Measurements from ENCODE around the gene ANKRD6.
A peak's percentile ranks its signal among the peaks of the same experiment; 100 is the strongest.
"Not testable (repeated sequence)": the region's sequence is repeated elsewhere in the genome, so short reads cannot be mapped to it uniquely, and the experiment has no call there.

The ANKRD6 gene

GRCh38 chr6:89613790-89614189 lies 180.8 kb downstream of the ANKRD6 start:
- no peak for DNase-seq

DNA sequence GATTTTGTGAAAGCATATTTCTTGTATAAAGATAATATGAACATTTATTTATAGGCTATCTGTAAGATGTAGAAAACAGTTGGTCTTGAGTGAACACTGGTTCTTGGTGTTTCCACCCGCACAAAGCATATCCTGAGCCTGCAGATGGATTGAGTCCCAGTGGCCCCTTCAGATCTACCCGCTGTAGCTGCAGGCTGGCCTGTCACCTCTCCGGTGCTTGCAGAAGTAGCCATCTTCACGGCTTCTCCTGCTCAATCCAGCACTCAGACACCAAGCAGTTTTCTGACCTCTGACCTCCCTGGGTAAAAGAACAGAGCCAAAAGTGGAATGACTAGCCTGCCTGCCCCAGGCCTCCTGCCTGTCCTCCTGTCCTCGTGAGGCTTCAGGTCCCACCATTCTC lies 182.9 kb downstream of the ANKRD6 start:
- DNase-seq: no peak

DNA sequence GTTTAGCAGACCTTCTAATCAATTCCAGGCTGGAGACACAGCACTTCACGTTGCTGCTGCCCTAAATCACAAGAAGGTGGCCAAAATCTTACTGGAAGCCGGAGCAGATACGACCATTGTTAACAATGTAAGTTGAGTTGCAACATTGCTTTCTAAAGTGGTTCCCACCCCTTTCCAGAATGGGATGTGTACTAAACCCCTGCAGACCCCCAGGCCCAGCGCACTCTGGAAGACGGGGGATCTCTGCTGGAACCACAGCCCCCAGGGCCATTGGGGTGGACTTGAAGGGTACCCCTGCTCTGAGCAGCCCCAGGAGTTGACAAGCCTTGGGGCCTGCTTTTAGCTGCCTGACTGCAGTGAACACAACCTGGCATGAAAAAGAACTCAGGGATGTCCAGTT lies 183.6 kb downstream of the ANKRD6 start:
- no peak for DNase-seq

- no peak for DNase-seq
Observed at GRCh38 chr6:89618026-89618425, 185.1 kb downstream of the ANKRD6 start.

- no peak for DNase-seq
Observed at GRCh38 chr6:89619567-89619966, 186.6 kb downstream of the ANKRD6 start.

GRCh38 chr6:89623749-89624148 lies 190.8 kb downstream of the ANKRD6 start:
- no peak for DNase-seq

- no peak for DNase-seq
Observed at GRCh38 chr6:89630488-89630887, 197.5 kb downstream of the ANKRD6 start.

GRCh38 chr6:89636412-89636811 lies 203.5 kb downstream of the ANKRD6 start:
- DNase-seq: not testable (repeated sequence)

- DNase-seq: no peak
Observed at GRCh38 chr6:89637960-89638319, 205.0 kb downstream of the ANKRD6 start.

DNA sequence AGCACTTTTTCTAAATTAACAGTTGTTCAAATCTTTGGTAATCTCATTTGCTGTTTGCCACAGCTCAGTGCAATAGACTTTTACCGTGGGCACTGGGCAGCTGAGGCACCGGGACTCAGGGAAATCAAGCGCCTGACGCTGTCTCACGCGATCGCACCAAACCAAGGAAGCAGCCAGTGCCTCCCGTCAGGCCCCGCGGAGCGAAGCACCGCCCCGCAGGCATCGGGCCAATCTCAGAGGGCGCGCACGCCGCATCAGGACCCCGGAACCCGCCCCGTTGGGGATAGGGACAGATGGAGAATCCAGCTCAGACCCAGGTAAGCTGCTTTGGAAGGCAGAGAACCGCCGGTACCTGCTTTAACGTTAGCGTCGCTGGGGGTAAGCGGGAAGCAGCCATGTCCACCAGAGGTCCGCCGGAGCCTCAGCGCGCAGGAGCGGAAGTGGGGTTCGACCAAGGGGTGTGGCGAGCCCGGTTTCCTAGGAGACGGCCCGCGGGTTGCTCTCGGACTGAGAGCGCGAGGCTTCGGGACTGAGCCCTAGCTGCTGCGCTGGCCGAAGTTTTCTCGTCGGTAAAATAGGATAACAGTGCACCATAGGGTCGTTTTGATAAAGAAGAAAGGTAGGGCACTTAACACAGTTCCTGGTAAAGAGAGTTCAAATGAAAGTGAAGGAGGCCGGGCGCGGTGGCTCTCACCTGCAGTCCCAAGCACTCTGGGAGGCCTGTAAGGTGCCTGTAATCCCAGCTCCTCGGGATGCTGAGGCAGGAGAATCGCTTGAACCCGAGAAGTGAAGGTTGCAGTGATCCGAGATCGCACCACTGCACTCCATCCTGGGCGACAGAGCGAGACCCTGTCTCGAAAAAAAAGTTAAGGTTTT lies 205.6 kb downstream of the ANKRD6 start, which contains the start of gene LYRM2:
LYRM2 (minus strand) TSS at position 428 of the 876 bp plus-strand sequence; CDS start at position 397, 31 bp downstream.
- peak; percentile 91 for DNase-seq

DNA sequence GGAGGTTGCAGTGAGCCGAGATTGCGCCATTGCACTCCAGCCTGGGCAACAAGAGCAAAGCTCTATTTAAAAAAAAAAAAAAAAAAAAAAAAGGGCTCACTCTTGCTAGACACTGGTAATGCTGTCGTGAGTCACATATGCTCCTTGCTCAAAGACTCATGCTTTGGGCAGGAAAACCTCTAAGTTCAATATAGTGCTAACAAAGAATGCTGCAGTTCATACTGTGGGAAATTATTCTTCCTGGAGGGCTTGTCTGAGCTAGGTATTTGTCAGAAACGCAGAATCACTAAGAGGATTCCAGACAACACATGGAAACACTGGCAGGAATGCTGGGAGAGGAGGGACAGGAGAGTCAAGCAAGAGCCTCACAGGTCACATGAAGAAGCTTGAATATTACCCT lies 207.9 kb downstream of the ANKRD6 start:
- peak; percentile 40 for DNase-seq

DNA sequence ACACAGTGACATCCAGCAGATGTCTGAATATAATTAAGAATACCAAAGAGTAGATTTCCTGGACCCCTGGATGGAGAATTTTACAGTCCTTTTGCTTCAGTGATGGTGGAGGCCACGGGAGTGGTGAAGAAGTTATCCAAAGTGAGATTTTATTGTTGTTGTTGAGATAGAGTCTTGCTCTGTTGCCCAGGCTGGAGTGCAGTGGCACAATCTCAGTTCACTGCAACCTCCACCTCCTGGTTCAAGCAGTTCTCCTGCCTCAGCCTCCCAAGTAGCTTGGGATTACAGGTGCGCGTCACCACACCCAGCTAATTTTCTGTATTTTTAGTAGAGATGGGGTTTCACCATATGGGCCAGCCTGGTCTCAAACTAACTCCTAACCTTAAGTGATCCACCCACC lies 208.6 kb downstream of the ANKRD6 start:
- not testable (repeated sequence) for DNase-seq

DNA sequence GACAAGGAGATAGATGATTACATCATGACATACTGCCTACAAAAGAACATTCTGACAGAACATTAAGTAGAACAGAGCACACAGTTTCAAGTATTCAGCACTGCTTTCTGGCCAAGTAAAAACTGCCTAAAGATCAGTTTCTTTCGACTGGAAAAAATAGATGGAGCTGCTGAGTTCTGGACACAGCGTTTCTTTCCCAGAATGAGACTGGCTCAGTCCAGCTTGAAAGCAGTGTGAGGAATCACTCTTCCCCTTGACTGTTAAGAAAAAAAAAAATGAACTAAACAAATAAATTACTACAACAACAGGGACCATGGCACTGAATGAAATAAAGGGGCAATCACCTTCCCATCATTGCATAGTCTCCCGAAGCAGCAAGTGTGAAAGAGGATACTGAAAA lies 210.0 kb downstream of the ANKRD6 start:
- no peak for DNase-seq

DNA sequence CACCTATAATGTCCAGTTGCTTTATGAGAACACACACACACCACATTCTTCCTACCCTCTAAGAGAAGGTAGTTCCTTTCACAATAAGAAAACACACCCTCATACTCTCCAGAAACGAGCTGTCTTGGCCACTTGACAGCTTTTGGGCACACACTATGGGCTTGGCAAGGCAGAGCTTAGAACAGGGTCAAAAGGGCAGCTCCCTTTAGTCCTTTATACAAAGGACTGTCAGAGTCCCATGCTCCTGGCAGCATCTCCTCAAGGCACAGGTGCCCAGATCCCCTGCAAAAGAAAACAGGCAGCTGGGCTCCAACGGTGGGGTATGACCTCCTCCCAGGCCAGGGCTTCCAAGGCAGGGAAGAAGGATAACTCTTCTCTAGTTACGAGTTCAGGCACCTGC lies 210.5 kb downstream of the ANKRD6 start:
- no peak for DNase-seq

- no peak for DNase-seq
Observed at GRCh38 chr6:89644864-89645263, 211.9 kb downstream of the ANKRD6 start.

GRCh38 chr6:89649682-89650081 lies 216.7 kb downstream of the ANKRD6 start:
- DNase-seq: no peak

DNA sequence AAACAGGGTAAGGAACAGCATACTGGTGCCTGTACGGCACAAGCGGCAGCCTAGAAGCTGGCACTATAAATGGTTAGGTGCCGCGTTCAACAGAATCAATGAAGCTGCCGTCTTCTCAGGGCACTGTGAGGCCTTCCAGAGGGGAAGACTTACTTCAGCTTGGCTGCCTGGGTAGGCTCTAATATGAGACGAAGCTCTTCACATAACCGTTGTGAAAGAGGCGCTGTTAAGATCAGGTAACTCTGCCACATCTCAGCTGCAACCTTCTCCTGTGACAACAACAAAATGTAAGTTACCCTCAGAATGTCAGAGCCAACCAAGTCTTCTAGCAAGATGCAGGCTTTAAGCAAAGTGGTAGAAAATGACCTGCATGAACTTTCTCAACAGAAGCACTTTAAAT lies 217.6 kb downstream of the ANKRD6 start:
- no peak for DNase-seq

- DNase-seq: peak; percentile 22
Observed at GRCh38 chr6:89655122-89655521, 222.2 kb downstream of the ANKRD6 start.

DNA sequence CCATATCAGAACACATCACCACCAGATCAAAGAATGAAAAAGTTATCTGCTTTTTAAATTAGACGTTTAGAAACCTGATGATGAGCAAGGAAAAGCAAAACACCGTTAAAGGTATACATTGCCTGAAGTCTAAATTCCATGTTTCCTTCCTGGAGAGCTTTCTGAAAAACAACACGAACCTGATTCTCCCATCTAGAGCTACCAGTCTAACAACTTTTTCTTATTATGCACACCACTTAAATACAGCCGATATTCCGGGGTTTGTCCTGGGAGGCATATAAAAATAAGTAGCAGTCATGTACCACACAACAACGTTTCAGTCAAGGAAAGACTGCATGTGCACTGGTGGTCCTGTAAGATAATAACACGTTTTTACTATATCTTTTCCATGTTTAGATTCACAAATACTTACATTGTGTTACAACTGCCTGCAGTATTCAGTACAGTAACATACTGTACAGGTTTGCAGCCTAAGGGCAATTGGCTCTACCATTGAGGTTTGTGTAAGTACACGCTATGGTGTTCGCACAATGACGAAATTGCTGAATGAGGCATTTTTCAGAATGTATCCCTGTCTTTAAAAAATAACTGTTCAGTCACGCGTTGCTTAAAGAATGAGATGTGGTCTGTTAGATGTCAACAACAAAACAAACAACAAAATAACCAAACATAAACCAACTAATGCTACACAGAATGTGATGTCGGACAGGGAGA lies 224.7 kb downstream of the ANKRD6 start:
- no peak for DNase-seq

DNA sequence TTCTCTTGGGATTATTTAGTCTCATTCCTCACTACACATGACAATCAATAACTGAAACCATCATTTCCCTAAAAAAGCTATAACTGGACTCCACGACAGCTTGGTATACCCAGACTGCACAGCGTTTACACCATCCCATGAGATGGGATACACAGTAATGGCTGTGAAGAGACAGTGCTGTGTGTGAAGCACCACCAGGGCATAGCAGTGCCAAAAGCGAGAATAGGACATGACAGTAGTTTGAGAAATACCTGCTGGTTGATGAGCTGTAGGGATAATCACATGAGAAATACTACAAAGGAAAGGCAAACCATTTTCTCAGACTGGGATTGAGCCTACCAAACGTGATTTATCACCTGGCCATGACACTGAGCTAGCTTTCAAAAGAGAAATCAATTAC lies 228.0 kb downstream of the ANKRD6 start:
- no peak for DNase-seq

- DNase-seq: no peak
Observed at GRCh38 chr6:89661559-89661958, 228.6 kb downstream of the ANKRD6 start.

- no peak for DNase-seq
Observed at GRCh38 chr6:89662659-89663223, 229.8 kb downstream of the ANKRD6 start.

- peak; percentile 45 for DNase-seq
Observed at GRCh38 chr6:89667872-89668556, 235.1 kb downstream of the ANKRD6 start.

Measured in fibroblast of skin of right quadriceps (primary cell).